Gastrocnemius medialis (tissue), 4 donors: ENCODE measurements around the gene UTP14A.

Source experiments
- CTCF ChIP-seq, 5 experiments: fragments of 450-650 bp in 3 of 5; fragments of 200-600 bp in 2 of 5; sonication (generic) in 2 of 5; IDR thresholded peaks in 4 of 5; conservative IDR thresholded peaks in 1 of 5; 1 replicate in 4 of 5; 2 replicates in 1 of 5; pipeline ENCODE4 v1.5.1; 2016 to 2019; ENCODE audit warnings: antibody characterized with exemption in 5 of 5, mild to moderate bottlenecking in 3 of 5, moderate library complexity in 3 of 5
- POLR2A ChIP-seq, 2 donors: fragments of 450-650 bp; IDR thresholded peaks; one replicate each; pipeline ENCODE4 v1.6.1; 2017; ENCODE audit warnings: antibody characterized with exemption in 2 of 2, mild to moderate bottlenecking in 2 of 2, moderate library complexity in 2 of 2

- no peak for TF ChIP-seq CTCF (IDR thresholded peaks at IDR 0.05 in 4 of 5, conservative IDR thresholded peaks at IDR 0.05 in 1 of 5)
- no peak for TF ChIP-seq POLR2A (IDR thresholded peaks at IDR 0.05)
Measured at GRCh38 chrX:129932821-129933321, 26.9 kb downstream of the UTP14A start.
